HUES6 (cell line): Measurements from ENCODE around the gene MAP3K15.

ENCODE experiments used
- H3K27ac ChIP-seq: 2 replicates; pipeline ENCODE4 v1.7.0; 2013; ENCODE audit warnings: low read depth, mild to moderate bottlenecking, low read length, inconsistent platforms
- H3K27me3 ChIP-seq: 2 replicates; pipeline ENCODE4 v1.6.1; 2013; ENCODE audit warnings: low read length; ENCODE audit not compliant: control insufficient read depth, insufficient read depth
- H3K36me3 ChIP-seq: 2 replicates; pipeline ENCODE4 v1.6.1; 2013; ENCODE audit warnings: low read length; ENCODE audit not compliant: control insufficient read depth, insufficient read depth
- H3K4me1 ChIP-seq: 2 replicates; pipeline ENCODE4 v1.6.1; 2013; ENCODE audit warnings: low read length; ENCODE audit not compliant: control insufficient read depth, insufficient read depth
- H3K4me3 ChIP-seq: 2 replicates; pipeline ENCODE4 v1.5.1; 2013; ENCODE audit warnings: low read depth, low read length
- H3K9ac ChIP-seq: one replicate; pipeline ENCODE4 v1.6.1; 2013; ENCODE audit warnings: mild to moderate bottlenecking, low read length
- H3K9me3 ChIP-seq: 2 replicates; pipeline ENCODE4 v1.6.1; 2013; ENCODE audit warnings: low read depth, low read length; ENCODE audit not compliant: control insufficient read depth, insufficient read depth

MAP3K15 gene, protein sequence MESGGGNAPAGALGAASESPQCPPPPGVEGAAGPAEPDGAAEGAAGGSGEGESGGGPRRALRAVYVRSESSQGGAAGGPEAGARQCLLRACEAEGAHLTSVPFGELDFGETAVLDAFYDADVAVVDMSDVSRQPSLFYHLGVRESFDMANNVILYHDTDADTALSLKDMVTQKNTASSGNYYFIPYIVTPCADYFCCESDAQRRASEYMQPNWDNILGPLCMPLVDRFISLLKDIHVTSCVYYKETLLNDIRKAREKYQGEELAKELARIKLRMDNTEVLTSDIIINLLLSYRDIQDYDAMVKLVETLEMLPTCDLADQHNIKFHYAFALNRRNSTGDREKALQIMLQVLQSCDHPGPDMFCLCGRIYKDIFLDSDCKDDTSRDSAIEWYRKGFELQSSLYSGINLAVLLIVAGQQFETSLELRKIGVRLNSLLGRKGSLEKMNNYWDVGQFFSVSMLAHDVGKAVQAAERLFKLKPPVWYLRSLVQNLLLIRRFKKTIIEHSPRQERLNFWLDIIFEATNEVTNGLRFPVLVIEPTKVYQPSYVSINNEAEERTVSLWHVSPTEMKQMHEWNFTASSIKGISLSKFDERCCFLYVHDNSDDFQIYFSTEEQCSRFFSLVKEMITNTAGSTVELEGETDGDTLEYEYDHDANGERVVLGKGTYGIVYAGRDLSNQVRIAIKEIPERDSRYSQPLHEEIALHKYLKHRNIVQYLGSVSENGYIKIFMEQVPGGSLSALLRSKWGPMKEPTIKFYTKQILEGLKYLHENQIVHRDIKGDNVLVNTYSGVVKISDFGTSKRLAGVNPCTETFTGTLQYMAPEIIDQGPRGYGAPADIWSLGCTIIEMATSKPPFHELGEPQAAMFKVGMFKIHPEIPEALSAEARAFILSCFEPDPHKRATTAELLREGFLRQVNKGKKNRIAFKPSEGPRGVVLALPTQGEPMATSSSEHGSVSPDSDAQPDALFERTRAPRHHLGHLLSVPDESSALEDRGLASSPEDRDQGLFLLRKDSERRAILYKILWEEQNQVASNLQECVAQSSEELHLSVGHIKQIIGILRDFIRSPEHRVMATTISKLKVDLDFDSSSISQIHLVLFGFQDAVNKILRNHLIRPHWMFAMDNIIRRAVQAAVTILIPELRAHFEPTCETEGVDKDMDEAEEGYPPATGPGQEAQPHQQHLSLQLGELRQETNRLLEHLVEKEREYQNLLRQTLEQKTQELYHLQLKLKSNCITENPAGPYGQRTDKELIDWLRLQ (N-terminal part only)

DNA sequence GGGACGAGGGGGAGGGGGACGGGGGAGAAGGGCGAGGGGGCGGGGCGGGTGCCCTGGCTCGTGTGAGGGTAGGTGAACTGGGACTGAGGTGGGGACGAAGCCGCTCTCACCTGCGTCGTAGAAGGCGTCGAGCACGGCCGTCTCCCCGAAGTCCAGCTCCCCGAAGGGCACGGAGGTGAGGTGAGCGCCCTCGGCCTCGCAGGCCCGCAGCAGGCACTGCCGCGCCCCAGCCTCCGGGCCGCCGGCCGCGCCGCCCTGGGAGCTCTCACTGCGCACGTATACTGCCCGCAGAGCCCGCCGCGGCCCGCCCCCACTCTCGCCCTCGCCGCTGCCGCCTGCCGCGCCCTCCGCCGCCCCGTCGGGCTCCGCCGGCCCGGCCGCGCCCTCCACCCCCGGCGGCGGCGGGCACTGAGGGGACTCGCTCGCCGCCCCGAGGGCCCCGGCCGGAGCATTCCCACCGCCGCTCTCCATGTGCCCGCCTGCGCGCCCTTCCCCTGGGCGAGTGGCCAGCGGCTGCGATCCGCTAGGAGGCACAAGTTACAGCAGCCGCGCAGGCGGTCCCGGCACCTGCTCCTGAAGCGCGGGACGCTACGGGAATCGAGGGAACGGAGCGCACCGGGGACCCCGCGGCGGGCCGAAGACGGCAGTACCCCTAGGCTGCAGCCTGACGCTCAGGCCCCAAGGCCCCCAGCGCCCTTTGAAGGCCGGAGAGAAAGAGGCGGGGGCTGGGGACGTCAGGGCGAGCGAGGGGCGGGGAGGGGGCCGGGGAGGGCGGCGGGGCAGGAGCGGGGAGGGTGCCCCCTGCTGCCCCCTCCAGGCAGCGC lies at the start of gene MAP3K15:
Gene MAP3K15 (minus strand): TSS at position 718 of the 824 bp plus-strand sequence. CDS start 247 bp downstream, at position 471.
- Histone ChIP-seq H3K9ac (peak within 1 kb of the TSS; percentile 60), H3K4me3 (peak within 1 kb of the TSS; percentile 58)

DNA sequence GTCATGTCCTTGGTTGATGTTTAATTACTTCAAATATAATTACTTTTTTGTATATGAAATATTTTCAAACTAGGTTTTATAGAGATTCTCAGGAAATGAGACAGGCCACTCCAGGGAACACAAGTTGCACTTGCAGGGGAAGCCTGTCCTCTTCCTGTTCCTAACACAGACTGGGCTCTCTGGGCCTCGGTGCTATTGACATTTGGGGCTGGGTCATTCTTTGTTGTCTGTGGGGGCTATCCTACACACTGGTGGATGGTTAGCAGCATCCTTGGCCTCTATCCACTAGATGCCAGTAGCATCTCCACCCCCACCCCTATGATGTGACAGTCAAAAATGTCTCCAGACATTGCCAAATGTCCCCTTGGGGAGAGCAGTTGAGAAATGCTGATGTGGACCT lies 49.3 kb upstream of the MAP3K15 start:
- H3K4me3 ChIP-seq = no peak overlapping the region
- no peaks in the 10 kb centered on the region for H3K9me3 ChIP-seq
- peaks cover 17% of the 10 kb centered on the region for H3K4me1 ChIP-seq
- H3K27ac ChIP-seq = no peak overlapping the region
- H3K27me3 ChIP-seq = no peaks in the 10 kb centered on the region
- H3K36me3 ChIP-seq = no peaks in the 10 kb centered on the region
- no peak overlapping the region for H3K9ac ChIP-seq

More for the DNA sequence above, at the start of gene MAP3K15:
- Histone ChIP-seq H3K9me3 (no peaks in the 10 kb centered on the region), H3K27me3 (peaks cover 35% of the 10 kb centered on the region), H3K36me3 (no peaks in the 10 kb centered on the region), H3K4me1 (peaks cover 7% of the 10 kb centered on the region; the same call in 1 of the 2 replicates), H3K27ac (no peak within 1 kb of the TSS)

DNA sequence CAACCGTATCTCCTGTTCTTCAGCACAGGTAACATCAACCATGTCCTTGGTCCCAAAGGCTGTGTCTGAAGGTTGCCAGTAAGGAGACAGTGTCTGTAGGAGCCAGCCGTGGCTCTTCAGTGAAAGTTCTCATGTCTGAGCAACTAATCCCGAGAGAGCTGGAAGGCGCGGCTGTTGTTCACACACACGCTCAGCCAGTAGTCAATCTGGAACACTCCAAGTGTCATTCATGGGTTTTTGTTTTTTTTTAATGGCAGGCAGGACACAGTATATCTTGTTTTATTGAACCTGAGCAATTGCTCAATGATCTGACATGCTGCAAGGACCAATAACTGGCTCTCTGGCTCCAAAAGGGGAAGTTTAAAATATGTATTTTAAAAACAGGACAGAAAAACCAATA lies 48.4 kb upstream of the MAP3K15 start:
- no peaks in the 10 kb centered on the region for H3K36me3 ChIP-seq
- H3K27me3 ChIP-seq = no peaks in the 10 kb centered on the region
- no peak overlapping the region for H3K27ac ChIP-seq
- H3K4me1 ChIP-seq = peaks cover 11% of the 10 kb centered on the region
- H3K9ac ChIP-seq = no peak overlapping the region
- no peaks in the 10 kb centered on the region for H3K9me3 ChIP-seq
- no peak overlapping the region for H3K4me3 ChIP-seq

DNA sequence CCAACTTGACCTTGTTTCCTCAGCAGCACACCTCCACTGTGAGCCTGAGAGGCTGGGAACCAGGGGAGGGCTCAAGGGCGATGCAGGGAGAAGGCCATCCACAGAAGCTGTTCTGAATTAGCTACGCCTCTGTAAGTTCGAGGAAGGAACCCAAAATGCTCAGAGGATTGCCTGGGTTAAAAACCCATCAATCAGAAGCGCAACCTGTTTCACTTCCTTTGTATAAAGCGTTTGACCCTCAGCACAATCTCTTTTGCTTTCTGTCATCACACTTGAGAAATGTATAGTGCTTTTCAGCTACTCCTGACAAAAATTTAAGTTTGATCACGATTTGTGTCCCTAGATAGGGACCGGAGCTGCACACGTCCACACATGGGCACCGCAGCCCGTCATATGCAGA lies 48.0 kb upstream of the MAP3K15 start:
- no peaks in the 10 kb centered on the region for H3K36me3 ChIP-seq
- no peaks in the 10 kb centered on the region for H3K27me3 ChIP-seq
- H3K4me1 ChIP-seq = peaks cover 11% of the 10 kb centered on the region
- H3K27ac ChIP-seq = no peak overlapping the region
- H3K9me3 ChIP-seq = no peaks in the 10 kb centered on the region
- H3K4me3 ChIP-seq = no peak overlapping the region
- no peak overlapping the region for H3K9ac ChIP-seq

DNA sequence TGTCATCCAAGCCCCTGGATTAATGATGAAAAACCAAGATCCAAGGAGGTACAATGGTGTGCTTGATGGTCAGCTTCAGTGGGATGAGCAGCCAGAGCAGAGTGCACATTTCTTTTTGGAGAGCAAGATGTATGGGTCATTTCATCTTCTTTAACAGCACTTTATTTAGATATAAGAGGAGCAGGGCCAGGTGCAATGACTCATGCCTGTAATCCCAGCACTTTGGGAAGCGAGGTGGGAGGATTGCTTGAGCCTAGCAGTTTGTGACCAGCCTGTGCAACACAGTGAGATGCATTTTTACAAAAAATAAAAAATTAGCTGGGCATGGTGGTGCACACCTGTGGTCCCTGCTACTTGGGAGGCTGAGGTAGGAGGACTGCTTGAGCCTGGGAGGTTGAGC lies 45.3 kb upstream of the MAP3K15 start:
- H3K9ac ChIP-seq = no peak overlapping the region
- H3K9me3 ChIP-seq = no peaks in the 10 kb centered on the region
- H3K4me1 ChIP-seq = no peaks in the 10 kb centered on the region
- H3K36me3 ChIP-seq = no peaks in the 10 kb centered on the region
- no peaks in the 10 kb centered on the region for H3K27me3 ChIP-seq
- no peak overlapping the region for H3K4me3 ChIP-seq
- H3K27ac ChIP-seq = no peak overlapping the region

DNA sequence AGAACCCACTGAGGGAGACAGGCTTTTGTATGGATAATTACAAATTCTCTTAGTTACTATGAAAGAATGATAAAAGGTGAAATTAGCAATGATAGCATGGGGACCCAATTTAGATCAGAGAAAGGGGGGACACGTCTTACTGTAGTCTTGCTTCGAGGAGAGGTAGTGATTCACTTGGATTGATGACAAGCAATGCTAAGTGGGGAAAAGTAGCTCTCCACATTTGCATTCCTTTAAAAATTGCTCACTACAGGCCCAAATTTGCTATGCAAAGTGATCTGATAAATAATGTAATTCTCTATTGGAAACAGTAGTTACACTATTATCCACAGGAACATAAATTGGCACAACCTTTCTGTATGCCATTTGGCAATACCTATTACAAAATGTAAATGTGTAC lies 42.5 kb upstream of the MAP3K15 start:
- Histone ChIP-seq H3K9ac (no peak overlapping the region), H3K27me3 (no peaks in the 10 kb centered on the region), H3K4me3 (no peak overlapping the region), H3K9me3 (no peaks in the 10 kb centered on the region), H3K27ac (no peak overlapping the region), H3K36me3 (no peaks in the 10 kb centered on the region), H3K4me1 (no peaks in the 10 kb centered on the region)

DNA sequence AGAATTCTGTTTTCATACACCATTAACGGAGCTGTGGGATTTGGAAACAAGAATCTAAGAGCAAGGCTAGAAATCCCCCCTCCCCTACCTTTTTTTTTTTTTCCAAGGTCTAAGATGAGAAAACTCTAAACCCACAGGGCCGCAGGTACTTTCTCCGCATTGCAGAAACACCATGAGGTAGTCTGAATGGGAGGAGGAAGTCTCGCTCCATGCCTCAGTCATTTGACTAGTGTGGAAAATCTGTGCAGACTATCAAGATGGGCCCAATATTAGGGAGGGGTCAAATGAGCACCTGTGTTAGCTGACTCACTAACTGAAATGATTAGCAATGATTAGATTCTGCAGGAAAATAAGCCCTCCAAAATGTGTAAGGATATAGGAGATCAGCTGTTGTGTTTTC lies 40.9 kb upstream of the MAP3K15 start:
- no peaks in the 10 kb centered on the region for H3K9me3 ChIP-seq
- no peaks in the 10 kb centered on the region for H3K27me3 ChIP-seq
- no peak overlapping the region for H3K27ac ChIP-seq
- H3K9ac ChIP-seq = no peak overlapping the region
- no peak overlapping the region for H3K4me3 ChIP-seq
- no peaks in the 10 kb centered on the region for H3K36me3 ChIP-seq
- H3K4me1 ChIP-seq = no peaks in the 10 kb centered on the region

DNA sequence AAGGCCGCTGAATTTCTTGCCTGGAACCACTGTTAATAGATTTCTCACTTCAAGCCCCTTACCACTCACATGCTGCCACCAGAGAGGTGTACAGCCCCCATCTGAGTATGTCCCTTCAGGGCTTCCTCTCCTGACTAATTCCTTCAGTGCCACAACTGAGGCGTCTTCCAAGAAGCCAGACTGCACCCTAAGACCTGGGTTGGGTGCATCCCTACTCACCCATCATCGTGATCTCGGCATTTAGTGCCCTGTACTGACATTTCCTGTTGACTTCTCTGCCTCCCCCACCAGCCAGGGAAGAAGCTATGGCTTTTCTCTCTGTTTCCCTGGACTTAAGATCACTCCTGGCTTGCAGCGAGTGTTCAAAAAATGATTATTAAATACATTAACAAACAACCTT lies 40.4 kb upstream of the MAP3K15 start:
- Histone ChIP-seq H3K27me3 (no peaks in the 10 kb centered on the region), H3K4me3 (no peak overlapping the region), H3K9ac (no peak overlapping the region), H3K9me3 (no peaks in the 10 kb centered on the region), H3K4me1 (no peaks in the 10 kb centered on the region), H3K36me3 (no peaks in the 10 kb centered on the region), H3K27ac (no peak overlapping the region)

DNA sequence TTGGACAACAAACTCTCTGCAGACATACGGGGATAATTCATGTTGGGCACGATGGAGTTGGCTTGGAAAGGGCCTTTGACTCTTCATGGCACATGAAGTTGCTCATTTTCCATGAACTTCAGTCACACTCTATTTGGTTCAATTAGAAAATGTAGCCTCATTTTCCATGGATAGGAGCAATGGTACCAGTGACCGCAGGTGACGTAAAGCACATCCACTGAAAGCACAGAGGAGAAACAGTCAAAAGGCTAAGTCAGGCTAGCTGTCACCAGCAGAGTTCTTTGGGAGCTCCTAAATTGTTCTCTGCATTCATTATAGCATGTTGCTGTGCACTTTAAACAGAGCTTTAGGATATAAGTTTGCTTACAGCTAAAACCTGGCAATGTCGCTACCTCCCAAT lies 39.9 kb upstream of the MAP3K15 start:
- Histone ChIP-seq H3K27ac (no peak overlapping the region), H3K27me3 (no peaks in the 10 kb centered on the region), H3K9me3 (no peaks in the 10 kb centered on the region), H3K36me3 (no peaks in the 10 kb centered on the region), H3K9ac (no peak overlapping the region), H3K4me3 (no peak overlapping the region), H3K4me1 (no peaks in the 10 kb centered on the region)

DNA sequence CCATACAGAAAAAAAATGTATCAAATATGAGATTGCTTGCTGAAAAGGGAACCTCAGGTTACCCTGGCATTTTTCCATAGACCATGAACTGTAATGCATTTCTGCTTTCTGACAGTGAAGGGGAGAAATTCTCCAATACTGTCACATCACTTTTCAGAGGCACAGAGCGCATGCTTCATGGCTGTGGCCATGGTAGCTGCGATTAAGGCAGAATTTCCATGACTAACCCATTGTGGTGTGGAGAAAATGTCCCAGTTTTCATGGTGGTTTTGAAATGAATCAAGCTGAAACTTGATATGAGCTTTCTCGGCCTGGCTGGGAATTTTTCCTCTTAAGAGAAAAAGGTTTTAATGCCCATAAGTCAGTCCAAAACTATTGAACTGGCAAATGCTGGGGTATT lies 39.5 kb upstream of the MAP3K15 start:
- Histone ChIP-seq H3K9ac (no peak overlapping the region), H3K27me3 (no peaks in the 10 kb centered on the region), H3K36me3 (no peaks in the 10 kb centered on the region), H3K9me3 (no peaks in the 10 kb centered on the region), H3K27ac (no peak overlapping the region), H3K4me1 (no peaks in the 10 kb centered on the region), H3K4me3 (no peak overlapping the region)
